Sciatic nerve (tissue), 2 donors: ENCODE measurements around the gene CCDC88C. TPM values are rescaled to one million over a fixed set of nuclear protein-coding genes. Genes with fewer than 3 reads are reported as not detected.
A peak's percentile ranks its signal among the peaks of the same experiment; 100 is the strongest.

Source experiments
- ATAC-seq: fragments of 200-7000 bp; cut with Tn5 transposase; one replicate; pipeline ENCODE4 v1.9.1; 2020; ENCODE audit warnings: mild to moderate bottlenecking, moderate library complexity
- DNase-seq: peaks from one replicate; pipeline ENCODE4 v3.0.0-alpha.2; 2020; ENCODE audit warnings: low spot score
- intact Hi-C: fragments of 100-400 bp; cut with DNase I; formaldehyde crosslinking; loops from one replicate; pipeline ENCODE4 v1.14.2; 2022
- total RNA-seq: library from RNA; stranded (reverse); fragmentation: NEBNext Ultra II Directional; extraction: Animal tissue kit (Norgen Biotek cat#: 25700); gene quantifications from one replicate; pipeline ENCODE4 v1.2.1, GENCODE V29; 2021
- donor health status: DM: no; HTN: no; CAD: no.
- donor health status: DM: no; HTN: no; CAD: no.

The CCDC88C gene
- total RNA-seq, 1 donor from 2014 or later = 16.2 TPM

- ATAC-seq (no peak), DNase-seq (no peak)
- intact Hi-C loops = no loop called here
These were observed 111.8 kb downstream of the CCDC88C start for GRCh38 chr14:91305650-91306431.

DNA sequence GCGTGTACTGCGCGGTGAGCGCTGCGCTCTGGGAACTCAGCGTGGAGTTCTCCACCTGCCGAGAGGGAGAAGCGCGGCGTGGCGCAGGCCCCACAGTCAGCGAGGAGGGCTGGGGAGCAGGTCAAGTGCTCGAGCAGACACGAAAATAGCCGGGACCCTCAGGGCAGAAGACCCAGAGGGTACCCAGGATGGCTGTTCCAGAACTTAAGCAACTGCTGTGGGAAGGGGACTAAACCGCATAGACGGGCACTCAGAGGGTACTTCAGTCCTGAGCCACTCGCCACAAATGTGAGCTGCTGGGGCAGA lies 113.7 kb downstream of the CCDC88C start:
- intact Hi-C loops = no loop called here
- DNase-seq (no peak), ATAC-seq (no peak)

DNA sequence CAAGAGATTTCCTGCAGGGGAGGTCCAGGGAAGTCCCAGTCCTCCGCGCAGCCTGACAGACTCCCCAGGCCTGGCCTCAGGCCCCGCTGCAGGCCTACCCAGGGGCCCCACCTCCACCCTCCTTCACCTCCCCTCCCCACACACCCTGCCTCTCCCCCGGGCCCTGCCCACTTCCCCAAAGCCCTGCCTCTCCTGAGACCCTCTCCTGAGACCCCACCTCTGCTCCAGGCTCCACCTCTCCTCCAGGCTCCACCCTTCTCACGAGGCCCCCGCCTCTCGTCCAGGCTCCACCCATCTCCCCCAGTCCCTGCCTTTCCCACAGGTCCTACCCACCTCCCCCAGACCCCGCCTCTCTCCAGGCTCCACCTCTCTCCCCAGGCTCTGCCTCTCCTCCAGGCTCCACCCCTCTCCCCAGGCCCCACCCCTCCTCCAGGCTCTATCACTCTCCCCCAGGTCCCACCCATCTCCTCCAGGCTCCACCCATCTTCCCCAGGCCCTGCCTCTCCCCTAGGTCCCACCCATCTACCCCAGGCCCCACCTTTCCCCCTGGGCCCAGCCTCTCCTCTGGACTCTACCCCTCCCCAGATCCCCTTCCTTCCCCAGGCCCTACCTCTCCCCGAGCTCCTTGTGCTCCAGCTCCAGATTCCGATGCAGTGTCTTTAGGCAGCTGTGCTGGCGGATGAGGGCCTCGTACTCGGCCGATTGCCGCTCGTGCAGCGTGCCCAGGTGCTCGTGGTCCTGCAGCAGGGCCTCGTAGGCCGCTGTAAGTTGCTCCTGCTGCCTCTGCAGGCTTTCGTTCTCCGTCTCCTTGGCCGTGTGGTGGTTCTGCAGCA lies 114.3 kb downstream of the CCDC88C start:
- ATAC-seq (peak; percentile 62), DNase-seq (no peak)
- intact Hi-C loops = no loop called here

GRCh38 chr14:91302391-91302790 lies 115.2 kb downstream of the CCDC88C start:
- intact Hi-C loops = no loop called here
- DNase-seq = no peak
- no peak for ATAC-seq

DNA sequence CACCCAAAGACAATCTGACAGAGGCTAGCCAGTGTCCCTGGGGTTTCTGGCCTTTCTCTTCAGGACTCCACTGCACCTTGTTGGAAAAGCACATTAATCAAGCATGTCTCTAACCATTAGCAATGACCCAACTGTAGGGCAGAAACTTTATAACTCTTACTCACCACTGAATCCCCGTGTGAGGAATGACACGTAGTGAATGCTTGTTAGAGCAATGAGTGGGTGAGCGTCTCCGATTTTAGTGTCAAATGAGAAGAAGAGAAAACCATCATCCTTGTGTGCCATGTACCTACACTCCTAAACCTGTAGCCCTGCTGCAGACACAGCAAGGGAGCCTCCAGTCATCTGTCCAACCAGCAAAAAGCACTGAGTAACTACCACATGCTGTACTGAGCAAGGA lies 116.7 kb downstream of the CCDC88C start:
- intact Hi-C loops = no loop called here
- DNase-seq (no peak), ATAC-seq (no peak)

DNA sequence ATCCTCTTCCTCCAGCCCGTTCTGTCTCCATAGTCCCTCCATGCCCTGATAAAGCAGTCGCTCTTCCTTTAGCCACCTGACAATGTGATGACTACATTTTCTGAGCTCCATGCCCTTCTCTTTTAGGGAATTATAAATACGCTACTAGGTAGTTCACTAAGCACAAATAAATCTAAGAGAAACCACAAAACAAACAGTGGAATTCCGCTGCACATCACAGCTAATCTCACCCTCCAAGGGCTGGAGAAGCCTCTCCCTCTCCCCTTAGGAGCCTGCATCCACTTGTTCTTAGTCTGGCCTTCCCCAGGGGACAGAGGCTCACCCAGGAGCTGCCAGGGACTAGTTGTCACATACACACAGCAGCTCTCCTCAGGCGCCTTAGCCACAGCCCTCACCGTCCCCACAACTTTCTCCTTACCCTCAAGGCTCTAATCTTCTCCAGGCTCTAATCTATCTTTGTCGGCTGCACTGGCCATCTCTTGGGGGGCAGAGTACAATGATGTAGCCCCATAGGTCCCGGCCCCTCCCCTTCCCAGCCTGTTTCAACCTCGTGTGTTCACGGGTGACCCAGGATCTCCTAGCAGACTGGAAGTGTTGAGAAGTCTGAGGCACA lies 117.2 kb downstream of the CCDC88C start:
- intact Hi-C loops = no loop called here
- no peak for ATAC-seq
- DNase-seq = no peak

DNA sequence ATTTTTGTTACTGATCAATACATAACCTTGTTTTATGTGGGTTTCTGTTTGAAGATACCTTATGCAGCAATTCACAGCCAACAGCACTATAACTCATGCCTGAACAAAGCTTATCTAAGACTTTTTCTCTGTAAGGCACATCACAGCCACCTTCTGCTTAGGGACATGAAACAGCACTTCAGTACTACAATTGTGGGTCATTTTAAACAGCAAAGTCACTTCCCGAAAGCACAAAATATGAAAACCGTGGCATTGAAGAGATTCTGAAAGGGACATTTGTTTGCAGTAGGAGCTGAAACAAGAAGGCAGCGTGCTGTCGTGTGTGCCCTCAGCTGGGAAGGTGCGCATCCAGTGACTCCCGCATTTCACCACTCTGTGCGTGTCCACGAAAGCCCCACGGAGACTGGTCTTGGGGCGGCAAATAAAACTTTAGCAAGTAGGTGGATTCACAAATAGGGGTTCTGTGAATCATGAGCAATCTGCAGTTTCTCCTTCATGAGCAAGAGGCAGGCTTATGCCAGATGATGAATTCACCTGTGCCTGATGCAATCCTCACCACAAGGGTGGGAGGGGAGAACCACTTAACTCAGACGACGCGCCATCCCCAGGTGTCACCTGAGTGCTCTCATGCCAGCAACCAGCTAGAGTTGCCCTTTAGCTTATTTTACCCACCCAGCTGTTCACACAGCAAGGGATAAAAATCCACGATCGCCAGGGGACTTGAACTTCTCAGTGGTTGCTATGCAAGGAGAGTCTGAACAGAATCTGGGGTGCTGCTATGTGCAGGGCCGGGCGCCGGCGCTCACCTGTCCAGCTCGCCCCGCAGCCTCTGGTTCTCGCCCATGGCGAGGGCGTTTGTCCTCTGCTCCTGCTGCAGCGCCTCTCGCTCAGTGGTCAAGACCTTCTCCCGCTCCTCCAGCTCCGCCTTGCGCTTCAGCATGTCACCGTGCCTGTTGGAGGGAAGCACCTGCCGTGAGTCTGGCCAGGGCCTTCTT lies 118.2 kb downstream of the CCDC88C start:
- DNase-seq (no peak), ATAC-seq (no peak)
- intact Hi-C loops = no loop called here

- intact Hi-C loops = no loop called here
- no peak for DNase-seq
- ATAC-seq = no peak
These were observed 119.0 kb downstream of the CCDC88C start for GRCh38 chr14:91298576-91298975.

DNA sequence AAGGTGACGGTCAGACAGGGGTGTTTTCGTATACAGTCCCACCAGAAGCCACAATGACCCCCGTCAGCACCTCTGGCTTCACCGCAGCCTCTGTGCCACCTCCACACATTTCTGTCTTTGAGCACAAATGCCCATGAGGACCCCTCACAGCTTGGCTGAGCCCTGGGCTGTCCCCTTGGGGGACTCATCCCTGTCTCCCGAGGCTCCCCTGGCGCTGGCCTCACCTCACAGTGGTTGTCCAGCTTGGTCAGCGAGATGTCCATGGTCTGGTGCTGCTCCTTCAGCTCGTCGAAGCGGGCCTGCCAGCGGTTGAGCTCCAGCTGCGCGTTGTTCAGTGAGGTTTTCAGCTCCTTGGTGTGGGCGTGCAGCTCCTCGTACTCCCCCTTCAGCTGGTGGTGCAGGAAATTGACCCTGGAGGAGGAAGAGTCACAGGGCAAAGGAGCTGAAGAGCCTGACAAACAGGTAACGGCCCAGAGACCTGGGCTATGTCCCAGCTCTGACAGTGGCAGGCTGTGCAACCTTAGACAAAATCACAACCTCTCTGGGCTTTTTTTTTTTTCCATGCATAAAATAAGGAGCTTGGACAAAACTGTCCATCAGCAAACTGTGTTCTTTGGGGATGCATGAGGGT lies 120.4 kb downstream of the CCDC88C start:
- intact Hi-C loops = no loop called here
- DNase-seq = no peak
- no peak for ATAC-seq

- intact Hi-C loops = no loop called here
- no peak for ATAC-seq
- DNase-seq = no peak
These were observed 121.5 kb downstream of the CCDC88C start for GRCh38 chr14:91295851-91296796.

- DNase-seq (no peak), ATAC-seq (no peak)
- intact Hi-C loops = no loop called here
These were observed 122.3 kb downstream of the CCDC88C start for GRCh38 chr14:91295276-91295845.

- DNase-seq (no peak), ATAC-seq (no peak)
- intact Hi-C loops = no loop called here
These were observed 123.5 kb downstream of the CCDC88C start for GRCh38 chr14:91294153-91294552.

- intact Hi-C loops = no loop called here
- DNase-seq (no peak), ATAC-seq (no peak)
These were observed 124.3 kb downstream of the CCDC88C start for GRCh38 chr14:91293281-91293680.

- intact Hi-C loops = no loop called here
- ATAC-seq (no peak), DNase-seq (no peak)
These were observed 125.1 kb downstream of the CCDC88C start for GRCh38 chr14:91292491-91292890.

- ATAC-seq = no peak
- intact Hi-C loops = no loop called here
- DNase-seq = no peak
These were observed 125.7 kb downstream of the CCDC88C start for GRCh38 chr14:91291786-91292405.

DNA sequence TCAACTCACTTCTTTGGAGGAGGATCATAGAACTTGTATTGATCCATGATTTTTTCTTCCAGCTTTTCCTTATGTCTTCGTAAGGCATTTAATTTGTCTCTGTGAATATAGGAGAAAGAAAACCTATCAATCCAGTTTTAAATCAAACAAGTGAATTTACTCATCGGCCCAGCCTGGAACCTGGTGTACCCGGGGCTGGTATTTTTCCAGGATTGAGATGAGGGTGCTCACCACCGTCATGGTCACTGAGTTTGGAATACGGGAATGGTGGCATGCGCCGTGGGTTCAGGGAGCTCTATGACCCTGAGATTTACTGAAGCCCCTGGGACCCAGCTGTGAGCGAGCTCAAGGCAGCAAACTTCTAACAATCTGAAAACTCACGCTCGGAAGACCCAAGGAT lies 126.6 kb downstream of the CCDC88C start:
- ATAC-seq (no peak), DNase-seq (no peak)
- intact Hi-C loops = no loop called here

DNA sequence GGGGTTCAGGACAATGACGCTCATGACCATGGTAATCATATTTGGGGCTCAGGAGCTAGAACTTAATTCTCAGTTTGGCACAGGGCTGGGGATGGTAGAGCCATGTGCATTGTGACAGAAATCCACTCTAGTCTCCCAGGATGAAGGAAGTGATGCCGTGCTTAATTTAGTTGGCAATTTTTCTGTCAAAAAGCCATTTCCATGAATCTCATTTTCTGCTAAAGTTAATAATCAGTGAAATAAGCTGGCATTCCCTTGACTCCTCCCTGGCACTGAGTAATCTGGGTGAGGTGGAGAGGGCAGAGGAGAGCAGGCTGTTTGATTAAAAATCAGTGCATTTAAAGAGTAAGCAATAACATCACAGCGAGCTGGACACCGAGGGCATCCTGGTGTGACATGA lies 128.2 kb downstream of the CCDC88C start:
- intact Hi-C loops = loop anchor here (10.0 kb wide), 1 partner anchor 115 kb away; no protein-coding TSS in a partner anchor
- DNase-seq = no peak
- no peak for ATAC-seq
